Psoas muscle (tissue), 8 donors: ENCODE results near the gene AGXT. TPM values are rescaled to one million over a fixed set of nuclear protein-coding genes. Genes with fewer than 3 reads are reported as not detected.

Experiments used
- ATAC-seq, 4 donors: fragments of 200-7000 bp; cut with Tn5 transposase; one replicate each; pipeline ENCODE4 v1.9.1; 2020; ENCODE audit warnings: moderate library complexity in 3 of 4, mild to moderate bottlenecking in 2 of 4
- DNase-seq, 2 donors: peaks; one replicate each; pipeline ENCODE4 v3.0.0-alpha.2; 2020
- H3K27ac ChIP-seq: fragments of 200-600 bp; one replicate; pipeline ENCODE4 v1.8.0; 2022
- H3K27me3 ChIP-seq, 3 donors: fragments of 200-600 bp in 1 of 3; one replicate each; pipeline versions ENCODE4 v1.6.1 to v1.8.0; 2013 to 2022; ENCODE audit warnings: low read length in 2 of 3, mild to moderate bottlenecking in 2 of 3, moderate library complexity in 1 of 3; ENCODE audit not compliant: insufficient read depth in 3 of 3
- H3K36me3 ChIP-seq, 2 donors: fragments of 200-600 bp in 1 of 2; one replicate each; pipeline versions ENCODE4 v1.6.1 to v1.8.0; 2013 to 2022; ENCODE audit warnings: low read depth in 1 of 2, mild to moderate bottlenecking in 1 of 2, moderate library complexity in 1 of 2; ENCODE audit not compliant: insufficient read depth in 1 of 2
- H3K4me1 ChIP-seq: fragments of 200-600 bp; one replicate; pipeline ENCODE4 v1.8.0; 2022
- H3K4me3 ChIP-seq: fragments of 200-600 bp; one replicate; pipeline ENCODE4 v1.8.0; 2022; ENCODE audit warnings: mild to moderate bottlenecking
- H3K9me3 ChIP-seq: fragments of 200-600 bp; one replicate; pipeline ENCODE4 v1.8.0; 2022
- WGBS, 3 donors: extraction: QIAGEN DNeasy Blood & Tissue Kit; methylation state at CpG; one replicate each; pipeline versions ENCODE4 v1.1.6 to v1.1.7; 2013; 5-methylcytosine and 5-hydroxymethylcytosine counted together
- intact Hi-C, 2 donors: fragments of 100-400 bp; cut with DNase I; formaldehyde crosslinking; loops; one replicate each; pipeline versions ENCODE4 v1.11.0 to v1.14.2; 2022
- polyA plus RNA-seq, 3 donors: library from polyadenylated mRNA; stranded (reverse); fragments of 200-250 nt; gene quantifications; one replicate each; pipeline ENCODE4 v1.2.3, GENCODE V29; 2013
- total RNA-seq, 4 donors: library from RNA; stranded (reverse); fragmentation: NEBNext Ultra II Directional in 2 of 4; extraction: Animal tissue kit (Norgen Biotek cat#: 25700) in 2 of 4; gene quantifications; one replicate each; pipeline versions ENCODE4 v1.2.1 to v1.2.4, GENCODE V29; 2021 to 2023
- TF ChIP-seq, protein P1 (sequence below): fragments of 200-600 bp; IDR thresholded peaks from one replicate; pipeline ENCODE4 v1.8.0; 2022; ENCODE audit warnings: antibody characterized with exemption
- donor health status: healthy with polysubstance abuse.
- donor health status: DM: no; HTN: no; CAD: no; lungs with moderate emphysema.
- donor health status: Bipolar disorder and iron deficiency.
- donor health status: healthy.
- donor health status: DM: yes; HTN: yes; CAD: no.
- donor health status: DM: no; HTN: no; CAD: no.
- donor health status: DM: no; HTN: no; CAD: no.
- donor health status: DM: yes; HTN: yes; CAD: no.

The AGXT gene
- total and polyA plus RNA-seq, 7 donors: 0.11 to 1.3 (median 0.30) TPM; not detected in 4

DNA sequence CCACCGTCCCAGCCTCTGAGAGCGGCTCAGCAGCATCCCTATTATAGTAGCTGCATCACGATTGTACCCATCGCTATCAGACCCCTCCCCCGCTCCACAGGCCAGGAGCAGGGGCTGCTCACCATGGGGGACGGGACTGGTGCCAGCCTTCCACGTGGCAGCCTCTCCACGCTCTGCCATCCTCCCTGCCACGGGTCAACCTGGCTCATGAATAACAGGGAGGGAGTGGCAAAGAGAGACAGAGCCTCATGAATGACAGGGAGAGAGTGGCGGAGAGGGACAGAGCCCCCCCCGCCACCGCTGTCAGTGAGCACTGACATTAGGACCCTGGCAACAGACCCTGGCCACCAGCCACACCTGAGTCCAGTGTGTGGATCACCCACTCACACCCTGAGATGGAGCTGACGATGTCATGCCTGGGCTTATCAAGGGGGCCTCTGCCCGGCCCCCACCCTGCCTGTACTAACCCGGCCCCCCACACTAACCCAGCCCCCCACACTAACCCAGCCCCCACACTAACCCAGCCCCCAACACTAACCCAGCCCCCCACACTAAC, 54.4 kb downstream of the AGXT start:
- Histone ChIP-seq H3K27me3 (no peaks in the 10 kb centered on the region), H3K4me1 (no peaks in the 10 kb centered on the region), H3K9me3 (no peaks in the 10 kb centered on the region), H3K36me3 (no peaks in the 10 kb centered on the region), H3K27ac (no peak overlapping the region), H3K4me3 (no peak overlapping the region)
- DNase-seq (peak; percentile 12 to 48), ATAC-seq (no peak)
- 55 to 75% (median 67%) methylated on average over 13 to 15 of the region's 15 CpGs for WGBS, 3 donors
- intact Hi-C loops: no loop called here
- TF ChIP-seq, protein P1, sequence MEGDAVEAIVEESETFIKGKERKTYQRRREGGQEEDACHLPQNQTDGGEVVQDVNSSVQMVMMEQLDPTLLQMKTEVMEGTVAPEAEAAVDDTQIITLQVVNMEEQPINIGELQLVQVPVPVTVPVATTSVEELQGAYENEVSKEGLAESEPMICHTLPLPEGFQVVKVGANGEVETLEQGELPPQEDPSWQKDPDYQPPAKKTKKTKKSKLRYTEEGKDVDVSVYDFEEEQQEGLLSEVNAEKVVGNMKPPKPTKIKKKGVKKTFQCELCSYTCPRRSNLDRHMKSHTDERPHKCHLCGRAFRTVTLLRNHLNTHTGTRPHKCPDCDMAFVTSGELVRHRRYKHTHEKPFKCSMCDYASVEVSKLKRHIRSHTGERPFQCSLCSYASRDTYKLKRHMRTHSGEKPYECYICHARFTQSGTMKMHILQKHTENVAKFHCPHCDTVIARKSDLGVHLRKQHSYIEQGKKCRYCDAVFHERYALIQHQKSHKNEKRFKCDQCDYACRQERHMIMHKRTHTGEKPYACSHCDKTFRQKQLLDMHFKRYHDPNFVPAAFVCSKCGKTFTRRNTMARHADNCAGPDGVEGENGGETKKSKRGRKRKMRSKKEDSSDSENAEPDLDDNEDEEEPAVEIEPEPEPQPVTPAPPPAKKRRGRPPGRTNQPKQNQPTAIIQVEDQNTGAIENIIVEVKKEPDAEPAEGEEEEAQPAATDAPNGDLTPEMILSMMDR: no peak

DNA sequence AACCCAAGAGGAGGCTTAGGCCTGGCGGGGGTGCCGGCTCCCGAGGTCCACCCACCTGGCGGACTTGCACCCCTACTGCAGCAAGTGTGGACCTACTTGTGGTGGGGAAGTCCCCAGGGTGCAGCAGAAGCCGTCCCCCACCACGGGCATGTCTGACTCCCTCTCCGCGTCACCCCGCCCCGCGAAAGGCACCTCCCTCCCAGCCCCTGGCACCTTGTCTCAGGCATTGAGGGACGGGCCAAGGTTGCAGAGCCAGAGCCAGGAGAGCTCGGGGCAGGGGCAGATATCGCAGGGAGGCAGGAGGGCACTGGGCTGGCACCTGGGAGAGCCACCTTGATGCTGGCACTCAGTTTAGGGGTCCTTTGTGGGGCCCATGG, 56.6 kb downstream of the AGXT start:
- TF ChIP-seq, protein P1: no peak
- Histone ChIP-seq H3K36me3 (no peaks in the 10 kb centered on the region), H3K27ac (no peak overlapping the region), H3K9me3 (no peaks in the 10 kb centered on the region), H3K4me1 (no peaks in the 10 kb centered on the region), H3K27me3 (no peaks in the 10 kb centered on the region), H3K4me3 (no peak overlapping the region)
- no peak for ATAC-seq
- intact Hi-C loops: loop anchor here in 1 of 2 donors (5.0 kb wide), 1 partner anchor 62 kb away; no protein-coding TSS in a partner anchor
- peak in 1 of 2 donors; percentile 41 for DNase-seq
- WGBS, 3 donors: 87 to 89% (median 87%) methylated on average over 12 to 14 of the region's 14 CpGs

DNA sequence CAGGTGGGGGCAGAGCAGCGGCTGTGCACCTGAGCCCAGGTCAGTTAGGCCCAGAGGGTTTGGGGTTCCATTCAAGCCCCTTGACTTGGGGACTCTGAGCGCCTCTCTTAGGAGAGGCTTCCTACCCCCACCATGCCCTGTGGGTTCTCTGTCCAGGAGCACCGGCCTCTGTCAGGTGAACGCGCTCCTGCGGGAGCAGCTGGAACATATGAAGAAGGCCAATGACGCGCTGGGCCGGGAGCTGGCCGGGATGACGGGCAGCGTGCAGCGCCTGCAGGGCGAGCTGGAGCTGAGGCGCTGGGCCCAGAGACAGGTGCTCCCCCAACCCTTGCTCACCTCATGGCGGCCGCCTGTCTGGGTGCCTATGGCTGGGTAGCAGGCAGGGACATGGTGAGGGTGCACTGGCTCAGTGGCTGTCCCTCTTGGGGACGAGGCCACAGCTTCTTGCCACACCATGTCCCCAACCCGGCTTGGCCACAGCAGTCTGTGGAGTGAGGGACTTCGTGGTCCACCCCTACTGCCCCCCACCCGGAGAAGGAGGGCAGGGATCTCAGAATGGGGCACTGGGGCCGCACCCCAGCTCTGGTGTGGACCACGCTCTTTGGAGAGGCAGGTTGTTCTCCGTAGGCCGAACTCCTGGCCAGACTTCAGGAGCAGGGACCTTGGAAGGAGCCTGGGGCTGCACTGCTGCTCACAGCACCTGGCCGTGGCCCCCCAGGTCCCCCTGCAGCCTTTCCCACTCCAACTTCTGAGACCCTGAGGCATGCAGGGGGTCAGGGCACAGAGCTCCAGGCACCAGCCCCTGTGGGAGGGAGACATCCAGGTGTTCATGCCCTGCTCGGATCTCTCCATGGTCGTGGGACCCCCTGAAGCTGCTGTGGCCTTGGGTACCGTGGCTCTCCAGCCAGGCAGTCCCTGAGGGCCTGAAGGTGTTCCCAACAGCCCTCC, 57.2 kb downstream of the AGXT start:
- ATAC-seq: no peak
- no peak overlapping the region for H3K4me3 ChIP-seq
- H3K27me3 ChIP-seq: peaks cover 0 to 2% (median 0%) of the 10 kb centered on the region in 3 donors
- no peaks in the 10 kb centered on the region for H3K9me3 ChIP-seq
- WGBS, 3 donors: 82 to 91% (median 85%) methylated on average over 29 of the region's 29 CpGs
- TF ChIP-seq, protein P1: no peak
- DNase-seq: peak; percentile 6 to 47
- no peaks in the 10 kb centered on the region for H3K36me3 ChIP-seq
- H3K27ac ChIP-seq: no peak overlapping the region
- intact Hi-C loops: loop anchor here in 1 of 2 donors (5.0 kb wide), 1 partner anchor 61 kb away; no protein-coding TSS in a partner anchor
- no peaks in the 10 kb centered on the region for H3K4me1 ChIP-seq

DNA sequence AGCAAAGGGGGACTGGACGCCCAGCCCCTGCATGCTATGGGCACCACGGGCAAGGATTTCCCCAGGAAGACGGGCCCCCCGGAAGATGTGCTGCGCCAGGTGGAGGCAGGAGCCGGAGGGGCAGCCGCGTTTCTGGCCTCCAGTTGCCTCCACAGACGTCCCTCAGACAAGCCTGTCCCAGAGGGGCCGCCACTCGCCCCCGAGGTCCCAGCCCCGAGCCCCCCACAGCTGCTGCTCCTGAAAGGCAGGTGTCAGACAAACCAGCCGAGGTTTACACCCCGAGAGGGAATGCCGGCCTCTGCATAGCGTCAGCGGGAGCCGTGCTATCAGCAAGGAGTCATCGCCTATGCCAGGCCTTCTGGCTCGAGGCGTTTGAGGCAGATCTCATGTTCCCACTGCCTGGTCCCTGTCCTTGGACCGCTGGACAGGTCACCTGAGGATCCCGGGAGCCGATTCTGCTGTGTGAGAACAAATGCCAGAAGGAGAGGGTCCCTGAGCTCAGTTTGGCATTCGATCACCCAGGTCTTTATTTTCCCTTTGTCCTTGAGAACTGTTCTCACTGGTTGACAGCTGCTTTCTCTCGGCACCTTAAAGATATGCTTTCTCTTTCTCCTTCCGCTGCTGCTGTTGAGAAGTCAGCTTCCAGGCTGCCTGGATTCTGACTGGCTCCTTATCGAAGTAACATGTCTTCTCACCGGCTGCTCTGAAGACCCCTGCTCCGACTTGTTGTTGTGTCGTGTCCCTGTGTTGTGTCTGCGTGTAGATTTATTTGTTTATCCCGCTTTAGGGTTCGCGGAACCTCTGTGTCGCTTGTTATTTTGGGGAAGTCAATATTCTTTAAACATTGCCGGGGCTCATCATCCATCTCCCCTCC, 58.1 kb downstream of the AGXT start:
- Histone ChIP-seq H3K27me3 (peaks cover 0 to 10% (median 0%) of the 10 kb centered on the region in 3 donors), H3K36me3 (no peaks in the 10 kb centered on the region), H3K27ac (no peak overlapping the region), H3K4me1 (no peaks in the 10 kb centered on the region), H3K9me3 (no peaks in the 10 kb centered on the region), H3K4me3 (no peak overlapping the region)
- ATAC-seq (peak in 3 of 4 donors; percentile 78 to 88 (median 82)), DNase-seq (peak; percentile 23 to 68)
- WGBS, 3 donors: 50 to 61% (median 56%) methylated on average over 38 of the region's 38 CpGs
- intact Hi-C loops: loop anchor here in 1 of 2 donors (5.0 kb wide), 1 partner anchor 61 kb away; no protein-coding TSS in a partner anchor
- TF ChIP-seq, protein P1: no peak
